Stimulated activated CD8-positive, alpha-beta memory T cell treated with anti-CD3 and anti-CD28 coated beads, Interleukin-7, amount 100 ng/mL, for 24 hours (primary cell): Measurements from ENCODE around the gene CLEC18C.
"Not testable (repeated sequence)": the region's sequence is repeated elsewhere in the genome, so short reads cannot be mapped to it uniquely, and the experiment has no call there.

Source experiments
- DNase-seq: peaks from one replicate; pipeline ENCODE4 v3.0.0-alpha.2; 2020; ENCODE audit warnings: low read depth

CLEC18C gene

DNA sequence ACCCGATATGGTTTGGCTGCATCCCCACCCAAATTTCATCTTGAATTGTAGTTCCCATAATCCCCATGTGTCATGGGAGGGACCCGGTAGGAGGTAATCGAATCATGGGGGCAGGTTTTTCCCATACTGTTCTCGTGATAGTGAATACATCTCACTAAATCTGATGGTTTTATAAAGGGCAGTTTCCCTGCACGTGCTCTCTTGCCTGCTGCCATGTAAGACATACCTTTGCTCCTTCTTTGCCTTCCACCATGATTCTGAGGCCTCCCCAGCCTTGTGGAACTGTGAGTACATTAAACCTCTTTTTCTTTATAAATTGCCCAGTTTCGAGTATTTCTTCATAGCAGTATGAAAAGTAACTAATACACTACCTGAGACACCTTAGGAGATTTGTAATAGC, 32.8 kb downstream of the CLEC18C start:
- DNase-seq, result not testable (repeated sequence)

GRCh38 chr16:70218586-70218985, 45.0 kb downstream of the CLEC18C start:
- DNase-seq, result not testable (repeated sequence)

GRCh38 chr16:70222574-70222973, 49.0 kb downstream of the CLEC18C start:
- not testable (repeated sequence) for DNase-seq

- not testable (repeated sequence) for DNase-seq
These were observed 49.6 kb downstream of the CLEC18C start for GRCh38 chr16:70223216-70223615.

DNA sequence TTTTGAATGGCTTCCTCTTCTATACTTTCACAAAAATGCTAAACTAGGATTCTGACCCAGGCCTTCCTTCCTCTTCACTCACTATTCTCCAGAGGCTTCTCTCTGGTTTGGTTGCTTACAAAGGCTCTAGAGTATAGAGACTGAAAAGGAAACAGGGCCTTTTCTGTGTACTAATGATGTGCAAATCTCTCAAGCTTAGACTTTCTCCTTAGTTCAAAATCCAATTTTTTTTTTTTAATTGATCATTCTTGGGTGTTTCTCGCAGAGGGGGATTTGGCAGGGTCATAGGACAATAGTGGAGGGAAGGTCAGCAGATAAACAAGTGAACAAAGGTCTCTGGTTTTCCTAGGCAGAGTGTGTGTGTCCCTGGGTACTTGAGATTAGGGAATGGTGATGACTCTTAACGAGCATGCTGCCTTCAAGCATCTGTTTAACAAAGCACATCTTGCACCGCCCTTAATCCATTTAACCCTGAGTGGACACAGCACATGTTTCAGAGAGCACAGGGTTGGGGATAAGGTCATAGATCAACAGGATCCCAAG, 50.5 kb downstream of the CLEC18C start:
- DNase-seq, result not testable (repeated sequence)

DNA sequence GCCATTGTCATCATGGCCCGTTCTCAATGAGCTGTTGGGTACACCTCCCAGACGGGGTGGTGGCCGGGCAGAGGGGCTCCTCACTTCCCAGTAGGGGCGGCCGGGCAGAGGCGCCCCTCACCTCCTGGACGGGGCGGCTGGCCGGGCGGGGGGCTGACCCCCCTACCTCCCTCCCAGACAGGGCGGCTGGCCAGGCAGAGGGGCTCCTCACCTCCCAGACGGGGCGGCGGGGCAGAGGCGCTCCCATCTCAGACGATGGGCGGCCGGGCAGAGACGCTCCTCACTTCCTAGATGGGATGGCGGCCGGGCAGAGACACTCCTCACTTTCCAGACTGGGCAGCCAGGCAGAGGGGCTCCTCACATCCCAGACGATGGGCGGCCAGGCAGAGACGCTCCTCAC, 51.1 kb downstream of the CLEC18C start:
- not testable (repeated sequence) for DNase-seq

- not testable (repeated sequence) for DNase-seq
These were observed 51.8 kb downstream of the CLEC18C start for GRCh38 chr16:70225430-70225829.

GRCh38 chr16:70226024-70226423, 52.4 kb downstream of the CLEC18C start:
- not testable (repeated sequence) for DNase-seq

GRCh38 chr16:70231831-70232230, 58.2 kb downstream of the CLEC18C start:
- not testable (repeated sequence) for DNase-seq
